ENCODE measurements around the gene ADAM15.
A peak's percentile ranks its signal among the peaks of the same experiment; 100 is the strongest.

Gene ADAM15

GRCh38 chr1:155012026-155012546 lies 39.0 kb upstream of the ADAM15 start:
- no peak for DNase-seq

GRCh38 chr1:155012776-155013602 lies 38.1 kb upstream of the ADAM15 start:
- DNase-seq: no peak

- no peak for DNase-seq
Observed at GRCh38 chr1:155013632-155014031, 37.5 kb upstream of the ADAM15 start.

DNA sequence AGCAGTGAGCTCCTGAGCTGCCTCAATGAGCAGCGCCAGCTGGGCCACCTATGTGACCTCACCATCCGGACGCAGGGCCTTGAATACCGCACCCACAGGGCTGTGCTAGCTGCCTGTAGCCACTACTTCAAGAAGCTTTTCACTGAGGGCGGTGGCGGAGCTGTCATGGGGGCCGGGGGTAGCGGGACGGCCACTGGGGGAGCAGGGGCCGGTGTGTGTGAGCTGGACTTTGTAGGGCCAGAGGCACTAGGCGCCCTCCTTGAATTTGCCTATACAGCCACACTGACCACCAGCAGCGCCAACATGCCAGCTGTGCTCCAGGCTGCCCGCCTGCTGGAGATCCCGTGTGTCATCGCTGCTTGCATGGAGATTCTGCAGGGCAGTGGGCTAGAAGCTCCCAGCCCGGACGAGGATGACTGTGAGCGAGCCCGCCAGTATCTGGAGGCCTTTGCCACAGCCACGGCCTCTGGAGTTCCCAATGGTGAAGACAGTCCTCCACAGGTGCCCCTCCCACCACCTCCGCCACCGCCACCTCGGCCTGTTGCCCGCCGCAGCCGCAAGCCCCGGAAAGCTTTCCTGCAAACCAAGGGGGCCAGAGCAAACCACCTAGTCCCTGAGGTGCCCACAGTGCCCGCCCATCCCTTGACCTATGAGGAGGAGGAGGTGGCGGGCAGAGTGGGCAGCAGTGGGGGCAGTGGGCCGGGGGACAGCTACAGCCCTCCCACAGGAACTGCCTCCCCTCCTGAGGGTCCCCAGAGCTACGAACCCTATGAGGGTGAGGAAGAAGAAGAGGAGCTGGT lies 36.2 kb upstream of the ADAM15 start:
- no peak for DNase-seq

- no peak for DNase-seq
Observed at GRCh38 chr1:155015527-155016230, 35.4 kb upstream of the ADAM15 start.

DNA sequence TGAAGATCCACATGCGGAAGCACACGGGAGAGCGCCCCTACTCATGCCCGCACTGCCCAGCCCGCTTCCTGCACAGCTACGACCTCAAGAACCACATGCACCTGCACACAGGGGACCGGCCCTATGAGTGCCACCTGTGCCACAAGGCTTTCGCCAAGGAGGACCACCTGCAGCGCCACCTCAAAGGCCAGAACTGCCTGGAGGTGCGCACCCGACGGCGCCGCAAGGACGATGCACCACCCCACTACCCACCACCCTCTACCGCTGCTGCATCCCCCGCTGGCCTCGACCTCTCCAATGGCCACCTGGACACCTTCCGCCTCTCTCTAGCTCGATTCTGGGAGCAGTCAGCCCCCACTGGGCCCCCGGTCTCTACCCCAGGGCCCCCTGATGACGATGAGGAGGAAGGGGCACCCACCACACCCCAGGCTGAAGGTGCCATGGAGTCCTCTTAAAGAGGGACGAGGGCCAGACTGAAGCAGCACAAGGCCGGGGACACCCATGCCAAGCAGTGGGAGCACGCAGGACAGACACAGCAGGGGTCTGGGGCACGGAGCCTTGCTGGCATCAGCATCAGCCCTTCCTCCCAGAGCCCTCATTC lies 34.8 kb upstream of the ADAM15 start:
- no peak for DNase-seq

- peak; percentile 91 to 93 for DNase-seq
Observed at GRCh38 chr1:155017041-155017945, 33.8 kb upstream of the ADAM15 start.

- DNase-seq: no peak
Observed at GRCh38 chr1:155017946-155018316, 33.2 kb upstream of the ADAM15 start.

GRCh38 chr1:155018617-155019348 lies 32.3 kb upstream of the ADAM15 start:
- no peak for DNase-seq

DNA sequence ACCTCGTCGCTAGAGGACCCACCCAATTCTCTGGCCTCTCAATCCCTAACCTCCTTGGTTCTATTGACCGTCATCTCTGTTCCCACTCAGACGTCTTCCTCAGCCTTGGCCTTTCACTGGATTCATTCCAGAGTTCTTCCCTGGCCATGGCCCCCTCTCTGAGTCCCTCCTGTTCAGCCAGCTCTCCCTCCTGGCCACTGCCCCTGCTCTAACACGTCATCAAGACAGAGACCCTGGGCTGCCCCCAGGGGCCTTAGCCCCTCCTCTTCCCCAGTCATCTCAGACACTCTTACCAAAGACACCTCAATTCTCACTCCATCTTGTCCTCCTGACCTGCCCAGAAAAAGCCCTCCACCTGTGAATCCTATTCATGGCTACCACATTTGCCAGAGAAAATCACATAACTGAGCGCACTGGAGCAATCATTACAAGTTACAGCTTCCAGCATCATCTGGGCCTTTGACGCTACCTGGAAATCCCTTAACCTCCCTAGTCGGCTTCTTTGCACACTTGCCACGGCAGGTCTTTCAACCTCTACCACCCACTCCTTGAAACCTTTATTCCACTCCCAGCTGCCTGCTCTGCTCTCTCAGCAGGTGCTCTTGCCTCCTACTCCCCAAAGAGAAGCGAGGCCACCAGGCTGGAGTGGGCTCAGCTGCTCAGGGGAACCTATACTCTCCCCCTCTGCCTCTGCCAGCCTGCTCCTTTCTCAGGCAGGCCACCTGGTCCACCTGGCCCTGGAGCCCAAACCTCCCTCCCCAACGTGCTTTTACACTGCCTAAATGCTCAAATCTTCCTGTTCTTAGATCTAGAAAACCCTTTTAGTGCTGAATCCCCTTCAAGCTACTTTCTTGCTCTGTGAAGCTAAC lies 31.5 kb upstream of the ADAM15 start:
- DNase-seq: no peak

DNA sequence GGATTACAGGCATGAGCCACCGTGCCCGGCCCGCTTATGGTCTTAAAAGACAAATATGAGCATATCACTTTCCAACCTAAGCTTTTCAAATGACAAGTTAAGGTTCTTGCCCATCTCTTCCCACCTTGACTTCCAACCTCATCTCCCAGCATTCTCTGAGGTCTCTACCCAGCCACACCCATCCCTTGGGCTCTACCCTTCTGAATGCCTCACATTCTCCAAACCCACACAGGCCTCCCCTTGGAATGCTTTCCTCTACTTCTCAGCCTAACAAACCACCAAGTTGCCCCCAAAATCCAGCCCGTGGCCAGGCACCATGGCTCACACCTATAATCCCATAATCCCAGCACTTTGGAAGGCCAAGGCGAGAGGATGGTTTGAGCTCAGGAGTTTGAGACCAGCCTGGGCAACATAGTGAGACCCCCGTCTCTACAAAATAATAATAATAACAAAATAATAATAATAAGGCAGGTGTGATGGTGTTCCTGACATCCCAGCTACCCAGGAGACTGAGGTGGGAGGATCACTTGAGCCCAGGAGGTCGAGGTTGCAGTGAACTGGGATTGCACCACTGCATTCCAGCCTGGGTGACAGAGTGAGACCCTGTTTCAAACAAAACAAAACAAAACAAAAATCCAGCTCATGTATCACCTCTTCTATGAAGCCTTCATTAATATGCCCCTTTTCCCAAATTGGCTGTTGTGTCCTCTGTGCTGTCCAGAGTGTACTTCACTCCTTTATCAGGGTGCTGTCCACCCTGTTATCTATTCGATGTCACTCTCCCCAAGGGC lies 28.8 kb upstream of the ADAM15 start:
- DNase-seq: no peak

GRCh38 chr1:155022927-155023236 lies 28.2 kb upstream of the ADAM15 start:
- DNase-seq: no peak

GRCh38 chr1:155023627-155024026 lies 27.5 kb upstream of the ADAM15 start:
- DNase-seq: no peak

- DNase-seq: no peak
Observed at GRCh38 chr1:155024315-155024714, 26.8 kb upstream of the ADAM15 start.

- no peak for DNase-seq
Observed at GRCh38 chr1:155026154-155026553, 25.0 kb upstream of the ADAM15 start.

GRCh38 chr1:155026588-155026987 lies 24.5 kb upstream of the ADAM15 start:
- DNase-seq: no peak

GRCh38 chr1:155029513-155030242 lies 21.4 kb upstream of the ADAM15 start:
- DNase-seq: no peak

DNA sequence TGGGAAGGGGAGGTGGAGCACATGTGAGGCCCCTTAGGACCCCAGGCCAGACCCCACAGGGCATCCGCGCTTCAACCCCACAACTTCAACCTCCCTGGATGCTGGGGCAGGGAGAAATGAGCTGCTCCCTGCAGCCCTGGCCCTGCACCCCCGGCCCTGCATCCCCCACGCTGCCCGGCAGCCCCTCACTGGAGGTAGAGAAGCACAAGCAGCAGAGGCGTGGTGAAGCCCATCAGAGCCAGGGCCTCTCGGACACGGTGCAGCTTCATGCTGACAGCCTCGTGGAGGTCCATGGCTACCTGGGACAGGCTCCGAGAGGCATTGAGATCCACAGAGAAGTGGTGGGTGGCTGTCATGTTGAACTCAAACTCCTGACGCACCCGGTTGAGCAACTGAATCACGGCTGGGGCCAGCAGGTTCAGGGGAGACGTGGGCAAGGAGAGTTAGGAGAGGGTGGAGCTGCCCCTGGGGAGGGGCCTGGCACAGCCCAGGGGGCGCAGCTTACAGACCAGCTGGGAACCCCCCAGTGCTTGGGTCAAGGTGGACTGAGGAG lies 20.8 kb upstream of the ADAM15 start:
- DNase-seq: no peak
